ENCODE results near the gene DCTN5.

Gene DCTN5

GRCh38 chr16:23663918-23664317 is 22.7 kb downstream of the DCTN5 start:
- no peak for DNase-seq (ENCODE audit: low read depth)

- no peak for DNase-seq (ENCODE audit: low read depth)
Observed at GRCh38 chr16:23666571-23667354, 25.5 kb downstream of the DCTN5 start.

GRCh38 chr16:23667355-23667659 is 26.0 kb downstream of the DCTN5 start:
- DNase-seq (ENCODE audit: low read depth), result no peak

DNA sequence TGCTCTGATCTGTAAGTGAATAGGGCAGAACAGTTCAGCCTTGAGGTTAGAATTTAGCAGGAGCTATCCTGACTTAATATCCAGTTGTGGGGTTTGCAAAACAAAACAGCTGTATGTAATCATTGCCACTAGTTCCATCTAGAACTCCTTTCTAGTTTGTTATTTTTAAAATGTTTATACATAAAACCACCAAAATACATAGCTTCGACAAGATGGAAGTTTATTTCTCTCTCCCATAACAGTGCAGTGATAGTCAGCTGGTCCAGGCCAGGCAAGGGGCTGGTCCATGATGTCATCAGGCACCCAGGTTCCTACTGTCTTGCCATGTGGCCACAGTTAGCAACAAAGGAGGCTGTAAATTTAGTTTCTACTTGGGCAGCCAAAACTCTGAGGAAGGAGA is 27.0 kb downstream of the DCTN5 start:
- no peak for DNase-seq (ENCODE audit: low read depth)

DNA sequence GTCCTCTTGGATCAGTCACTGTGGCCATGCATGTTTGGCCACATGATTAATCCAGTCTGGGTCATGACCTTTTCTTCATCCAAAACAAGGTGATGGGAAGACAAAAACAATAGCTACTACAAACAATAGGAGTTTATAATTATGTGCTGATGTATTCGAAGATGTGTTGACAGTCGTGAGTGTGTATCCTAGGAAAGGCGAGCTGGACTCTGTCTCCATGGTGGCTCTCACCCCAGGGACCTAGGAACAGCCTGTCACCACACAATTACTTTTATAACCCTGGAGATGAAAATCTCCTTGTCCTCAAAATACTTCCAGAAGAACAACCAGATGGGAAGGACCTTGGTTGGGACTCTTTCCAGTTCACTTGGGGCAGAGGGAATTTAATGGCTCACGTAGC is 27.6 kb downstream of the DCTN5 start:
- DNase-seq (ENCODE audit: low read depth), result no peak

GRCh38 chr16:23670137-23670776 is 29.0 kb downstream of the DCTN5 start:
- DNase-seq (ENCODE audit: low read depth), result peak; percentile 83

DNA sequence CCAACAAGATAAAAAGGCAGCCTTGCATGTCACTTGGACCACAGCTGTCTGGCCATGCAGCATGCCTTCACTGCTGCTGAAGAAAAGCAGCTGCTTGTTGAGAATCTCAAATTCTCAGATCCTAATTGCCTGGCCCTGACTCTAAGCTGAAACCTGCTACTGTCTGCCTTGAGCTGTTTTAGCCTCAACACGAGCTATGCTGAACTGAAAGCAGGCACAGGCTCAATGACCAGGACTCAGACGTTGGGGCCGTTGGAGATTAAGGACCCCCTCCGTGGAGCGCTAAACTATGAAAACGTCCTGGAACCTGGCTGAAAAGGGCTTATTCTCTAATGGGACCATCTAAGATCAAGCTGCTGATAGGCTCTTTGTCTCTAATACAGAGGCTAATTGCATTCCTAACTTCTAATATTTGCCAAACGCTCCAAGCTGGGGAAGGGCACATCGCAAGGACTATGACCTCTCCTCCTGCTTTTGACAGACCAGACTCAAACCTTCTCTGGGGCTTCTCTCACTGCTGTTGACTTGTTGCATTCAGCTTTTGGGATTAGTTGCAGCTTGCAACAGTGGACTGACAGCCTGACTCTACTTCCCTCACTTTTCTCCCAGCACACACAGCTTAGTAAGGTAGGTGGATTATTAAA is 32.8 kb downstream of the DCTN5 start:
- no peak for DNase-seq (ENCODE audit: low read depth)

GRCh38 chr16:23676924-23677480 is 35.7 kb downstream of the DCTN5 start:
- no peak for DNase-seq (ENCODE audit: low read depth)

DNA sequence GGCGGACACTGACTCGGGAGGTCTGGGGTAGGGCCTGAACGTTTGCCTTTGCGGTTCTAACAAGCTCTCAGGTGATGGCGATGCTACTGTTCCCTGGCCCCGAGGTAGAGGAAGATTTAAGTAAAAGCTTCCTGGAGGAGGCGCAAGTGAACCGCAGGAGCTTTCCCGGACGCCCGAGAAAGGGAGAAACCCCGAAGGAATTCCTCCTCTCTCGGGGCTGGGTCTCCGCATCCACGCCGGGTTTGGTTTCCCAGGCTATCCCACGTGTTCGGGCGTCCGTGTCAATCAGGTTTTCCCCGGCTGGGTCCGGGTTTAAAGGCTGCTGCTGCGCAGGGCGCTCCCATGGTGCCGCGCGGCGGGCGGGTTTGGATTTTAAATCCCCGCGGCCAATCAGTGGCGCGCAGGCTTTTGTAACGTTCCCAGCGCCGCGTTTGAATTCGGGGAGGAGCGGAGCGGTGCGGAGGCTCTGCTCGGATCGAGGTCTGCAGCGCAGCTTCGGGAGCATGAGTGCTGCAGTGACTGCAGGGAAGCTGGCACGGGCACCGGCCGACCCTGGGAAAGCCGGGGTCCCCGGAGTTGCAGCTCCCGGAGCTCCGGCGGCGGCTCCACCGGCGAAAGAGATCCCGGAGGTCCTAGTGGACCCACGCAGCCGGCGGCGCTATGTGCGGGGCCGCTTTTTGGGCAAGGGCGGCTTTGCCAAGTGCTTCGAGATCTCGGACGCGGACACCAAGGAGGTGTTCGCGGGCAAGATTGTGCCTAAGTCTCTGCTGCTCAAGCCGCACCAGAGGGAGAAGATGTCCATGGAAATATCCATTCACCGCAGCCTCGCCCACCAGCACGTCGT is 37.4 kb downstream of the DCTN5 start, which contains the start of gene PLK1:
PLK1 (plus strand) TSS at position 460 of the 844 bp plus-strand sequence; CDS start at position 504, 44 bp downstream.
- peak; percentile 79 for DNase-seq (ENCODE audit: low read depth)

- peak; percentile 63 for DNase-seq (ENCODE audit: low read depth)
Observed at GRCh38 chr16:23679274-23679985, 38.2 kb downstream of the DCTN5 start.

DNA sequence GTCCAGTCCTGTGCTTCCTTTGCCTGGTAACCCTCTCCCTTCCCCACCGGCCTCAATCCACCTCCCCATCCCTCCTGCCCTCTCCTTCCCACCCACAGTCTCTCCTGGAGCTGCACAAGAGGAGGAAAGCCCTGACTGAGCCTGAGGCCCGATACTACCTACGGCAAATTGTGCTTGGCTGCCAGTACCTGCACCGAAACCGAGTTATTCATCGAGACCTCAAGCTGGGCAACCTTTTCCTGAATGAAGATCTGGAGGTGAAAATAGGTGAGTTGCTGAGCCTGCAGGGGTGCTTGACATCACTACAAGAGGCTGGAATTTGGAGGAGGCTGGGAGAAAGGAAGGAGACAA is 38.7 kb downstream of the DCTN5 start:
- no peak for DNase-seq (ENCODE audit: low read depth)

GRCh38 chr16:23682181-23682580 is 40.9 kb downstream of the DCTN5 start:
- peak; percentile 78 for DNase-seq (ENCODE audit: low read depth)

DNA sequence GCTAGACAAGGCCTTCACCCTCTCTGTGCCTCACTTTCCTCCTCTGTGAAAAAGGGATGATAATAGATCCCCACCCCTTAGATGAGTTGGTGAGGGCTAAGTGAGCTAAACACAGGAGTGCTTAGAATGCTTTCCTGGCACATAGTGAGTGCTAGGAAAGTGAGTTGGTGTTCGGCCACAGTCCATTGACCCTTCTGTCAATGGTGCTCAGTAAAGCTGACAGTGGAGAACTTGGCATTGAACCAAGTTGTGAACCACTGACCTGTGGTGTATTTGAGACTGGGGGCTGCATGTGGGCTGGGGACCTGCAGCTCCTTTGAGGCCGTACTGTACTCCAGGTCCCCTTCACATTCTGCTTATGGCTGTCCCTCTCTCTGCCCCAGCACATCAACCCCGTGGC is 42.2 kb downstream of the DCTN5 start:
- DNase-seq (ENCODE audit: low read depth), result no peak

DNA sequence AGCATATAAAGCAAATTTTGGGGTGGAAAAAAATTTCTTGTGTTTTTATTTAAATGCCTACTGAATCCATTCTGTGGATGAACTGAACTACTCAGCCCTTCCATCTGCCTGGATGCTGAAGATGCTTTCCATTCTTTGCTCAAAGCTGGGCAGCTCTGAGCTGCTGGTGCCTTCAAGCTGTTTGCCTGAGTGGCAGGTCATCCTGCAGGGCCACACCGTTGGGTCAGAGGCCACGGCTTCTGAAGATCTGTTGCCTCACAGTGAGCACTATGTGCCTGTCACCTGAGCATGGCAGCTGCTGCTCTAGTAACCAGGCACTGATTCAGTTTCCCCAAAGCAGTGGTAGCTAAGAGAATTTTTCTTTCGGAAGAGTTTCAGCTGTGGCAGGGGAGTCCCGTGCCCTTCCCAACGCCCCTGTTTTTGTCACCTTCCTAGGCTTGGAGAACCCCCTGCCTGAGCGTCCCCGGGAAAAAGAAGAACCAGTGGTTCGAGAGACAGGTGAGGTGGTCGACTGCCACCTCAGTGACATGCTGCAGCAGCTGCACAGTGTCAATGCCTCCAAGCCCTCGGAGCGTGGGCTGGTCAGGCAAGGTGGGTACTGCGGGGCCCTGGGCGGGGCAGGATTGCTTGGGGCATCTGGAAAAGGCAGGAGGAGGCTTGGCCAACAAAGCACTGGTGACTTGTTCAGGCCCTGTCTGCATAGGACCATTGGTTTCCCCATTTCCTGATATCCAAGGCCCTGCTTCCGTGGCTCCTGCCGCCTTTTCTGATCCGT is 46.0 kb downstream of the DCTN5 start:
- DNase-seq (ENCODE audit: low read depth), result no peak

- DNase-seq (ENCODE audit: low read depth), result no peak
Observed at GRCh38 chr16:23689442-23690187, 48.3 kb downstream of the DCTN5 start.

- DNase-seq (ENCODE audit: low read depth), result no peak
Observed at GRCh38 chr16:23690771-23691482, 49.7 kb downstream of the DCTN5 start.

- DNase-seq (ENCODE audit: low read depth), result peak; percentile 54
Observed at GRCh38 chr16:23691483-23692189, 50.4 kb downstream of the DCTN5 start.

GRCh38 chr16:23692190-23692837 is 51.0 kb downstream of the DCTN5 start:
- no peak for DNase-seq (ENCODE audit: low read depth)

All from amniotic epithelial cell (primary cell).